KMS-11 (cell line): Measurements from ENCODE around the gene TLL2.

ENCODE experiments used
- H2AFZ ChIP-seq: fragments of 200-600 bp; sonication (generic); 2 replicates; pipeline ENCODE4 v1.6.1; 2016; ENCODE audit warnings: antibody characterized with exemption, mixed run types, low read depth
- H3K27ac ChIP-seq: fragments of 200-600 bp; sonication (generic); 2 replicates; pipeline ENCODE4 v1.6.1; 2016; ENCODE audit warnings: mild to moderate bottlenecking, mixed run types
- H3K27me3 ChIP-seq: fragments of 200-600 bp; sonication (generic); 2 replicates; pipeline ENCODE4 v1.6.1; 2017; ENCODE audit warnings: mild to moderate bottlenecking, low read depth, mixed run types, moderate library complexity; ENCODE audit not compliant: insufficient read depth
- H3K36me3 ChIP-seq: fragments of 200-600 bp; sonication (generic); 2 replicates; pipeline ENCODE4 v1.6.1; 2017; ENCODE audit warnings: mild to moderate bottlenecking, mixed run types; ENCODE audit not compliant: insufficient read depth
- H3K4me1 ChIP-seq: fragments of 200-600 bp; sonication (generic); 2 replicates; pipeline ENCODE4 v1.6.1; 2016; ENCODE audit warnings: mild to moderate bottlenecking, low read depth, mixed run types; ENCODE audit not compliant: poor library complexity, severe bottlenecking
- H3K4me2 ChIP-seq: fragments of 200-600 bp; sonication (generic); 2 replicates; pipeline ENCODE4 v1.7.0; 2016; ENCODE audit warnings: mild to moderate bottlenecking, mixed run types
- H3K4me3 ChIP-seq: fragments of 200-600 bp; sonication (generic); IDR thresholded peaks from 2 replicates; pipeline ENCODE4 v1.6.1; 2017; ENCODE audit warnings: low read depth, low read length, mixed read lengths; ENCODE audit not compliant: insufficient read depth
- H3K79me2 ChIP-seq: fragments of 200-600 bp; sonication (generic); 2 replicates; pipeline ENCODE4 v1.6.1; 2016; ENCODE audit warnings: low read depth, mixed run types; ENCODE audit not compliant: insufficient read depth
- H3K9ac ChIP-seq: fragments of 200-600 bp; sonication (generic); 2 replicates; pipeline ENCODE4 v1.6.1; 2016; ENCODE audit warnings: mild to moderate bottlenecking, mixed run types
- H4K20me1 ChIP-seq: fragments of 200-600 bp; sonication (generic); 2 replicates; pipeline ENCODE4 v1.6.1; 2016; ENCODE audit warnings: mild to moderate bottlenecking, mixed run types; ENCODE audit not compliant: insufficient read depth
- CTCF ChIP-seq: fragments of 200-600 bp; sonication (generic); conservative IDR thresholded peaks from 2 replicates; pipeline ENCODE4 v1.6.1; 2017; ENCODE audit warnings: low read depth, mild to moderate bottlenecking, antibody characterized with exemption, low read length, moderate library complexity, mixed read lengths

The TLL2 gene

DNA sequence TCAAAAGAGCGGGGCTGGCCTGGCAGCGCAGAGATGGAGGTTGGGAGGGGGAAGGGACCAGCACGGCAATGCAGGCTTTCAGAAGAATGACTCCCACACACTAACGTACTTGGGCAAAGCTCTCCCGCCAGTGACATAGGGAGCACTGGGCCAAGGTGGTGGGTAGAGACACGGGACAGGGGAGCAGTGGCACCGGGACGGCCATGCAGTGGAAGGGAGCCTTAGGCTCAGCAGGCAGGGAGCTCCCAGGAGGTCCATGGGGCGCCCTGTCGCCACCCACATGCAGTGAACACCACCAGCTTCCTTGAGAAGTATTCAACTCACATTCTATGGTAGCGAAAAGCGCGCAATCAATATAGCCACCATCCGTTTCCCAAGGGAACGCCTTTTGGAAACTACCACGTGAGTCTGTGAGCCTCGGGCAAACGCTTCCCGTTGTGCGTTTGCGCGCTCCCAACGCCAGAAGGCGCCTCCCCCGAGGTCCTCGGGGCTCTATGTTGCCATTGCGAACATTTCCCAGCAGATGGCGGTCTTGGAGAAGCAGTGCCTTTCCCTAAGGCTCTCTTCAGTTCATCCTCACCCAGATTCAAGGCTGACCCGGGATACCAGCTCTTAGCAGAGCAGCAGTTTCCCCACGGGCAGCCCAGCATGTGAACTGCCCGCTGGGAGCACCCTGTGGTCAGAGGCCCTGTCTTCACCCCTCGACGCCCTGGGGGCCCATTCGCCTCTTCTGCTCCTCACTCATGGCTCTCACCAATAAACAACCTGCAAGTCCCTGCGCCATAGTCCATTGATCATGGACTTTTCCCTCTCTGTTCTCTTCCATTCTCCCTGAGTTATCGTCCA is 138.5 kb downstream of the TLL2 start:
- no peaks in the 10 kb centered on the region for H3K79me2 ChIP-seq
- no peaks in the 10 kb centered on the region for H3K27me3 ChIP-seq
- H3K27ac ChIP-seq = no peak overlapping the region
- H2AFZ ChIP-seq = peak overlapping the region; percentile 99
- peak overlapping the region; percentile 35; the same call in 1 of the 2 replicates for H3K9ac ChIP-seq
- no peak overlapping the region for H3K4me3 ChIP-seq
- peak; percentile 86 for TF ChIP-seq CTCF
- H3K4me2 ChIP-seq = peak overlapping the region; percentile 62
- H3K36me3 ChIP-seq = no peaks in the 10 kb centered on the region
- no peaks in the 10 kb centered on the region for H4K20me1 ChIP-seq
- H3K4me1 ChIP-seq = peaks cover 15% of the 10 kb centered on the region

DNA sequence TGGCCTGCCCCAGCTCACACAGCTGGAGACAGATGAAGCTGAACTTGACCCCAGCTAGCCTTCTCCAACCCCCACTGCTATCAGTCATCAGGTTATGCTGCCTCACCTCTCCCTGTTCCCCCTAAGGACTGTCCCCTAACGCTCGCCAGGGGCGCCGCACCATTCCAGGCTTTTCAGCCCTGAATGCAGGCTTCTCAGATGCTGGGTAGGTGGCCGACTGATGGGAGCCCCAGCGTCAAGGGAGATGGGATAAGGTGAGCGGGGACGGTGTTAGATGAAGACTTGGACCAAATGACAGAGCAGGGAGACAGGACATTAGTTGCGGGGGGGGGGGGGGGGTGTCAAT is 139.1 kb downstream of the TLL2 start:
- no peak overlapping the region for H3K4me3 ChIP-seq
- no peaks in the 10 kb centered on the region for H3K27me3 ChIP-seq
- H3K4me1 ChIP-seq = peaks cover 15% of the 10 kb centered on the region
- H3K36me3 ChIP-seq = no peaks in the 10 kb centered on the region
- no peak overlapping the region for H3K27ac ChIP-seq
- H2AFZ ChIP-seq = peak overlapping the region; percentile 99
- H3K9ac ChIP-seq = no peak overlapping the region
- TF ChIP-seq CTCF = no peak
- H3K79me2 ChIP-seq = no peaks in the 10 kb centered on the region
- peak overlapping the region; percentile 62; the same call in 1 of the 2 replicates for H3K4me2 ChIP-seq
- no peaks in the 10 kb centered on the region for H4K20me1 ChIP-seq

GRCh38 chr10:96374004-96374403 is 139.7 kb downstream of the TLL2 start:
- H3K4me2 ChIP-seq = no peak overlapping the region
- no peak overlapping the region for H3K4me3 ChIP-seq
- no peaks in the 10 kb centered on the region for H3K36me3 ChIP-seq
- peaks cover 15% of the 10 kb centered on the region for H3K4me1 ChIP-seq
- no peaks in the 10 kb centered on the region for H3K27me3 ChIP-seq
- TF ChIP-seq CTCF = no peak
- no peaks in the 10 kb centered on the region for H4K20me1 ChIP-seq
- H2AFZ ChIP-seq = no peak overlapping the region
- no peak overlapping the region for H3K27ac ChIP-seq
- H3K9ac ChIP-seq = no peak overlapping the region
- no peaks in the 10 kb centered on the region for H3K79me2 ChIP-seq

- no peak overlapping the region for H2AFZ ChIP-seq
- no peaks in the 10 kb centered on the region for H3K27me3 ChIP-seq
- H3K9ac ChIP-seq = no peak overlapping the region
- H3K79me2 ChIP-seq = no peaks in the 10 kb centered on the region
- no peak for TF ChIP-seq CTCF
- H4K20me1 ChIP-seq = no peaks in the 10 kb centered on the region
- H3K4me1 ChIP-seq = peaks cover 8% of the 10 kb centered on the region
- no peaks in the 10 kb centered on the region for H3K36me3 ChIP-seq
- no peak overlapping the region for H3K4me3 ChIP-seq
- no peak overlapping the region for H3K27ac ChIP-seq
- no peak overlapping the region for H3K4me2 ChIP-seq
Measured at GRCh38 chr10:96371356-96371755, 142.4 kb downstream of the TLL2 start.
